ENCODE data around the gene EIF2AK3. TPM values are rescaled to one million over a fixed set of nuclear protein-coding genes. Genes with fewer than 3 reads are reported as not detected.

EIF2AK3 gene
- total RNA-seq, 1 donor from 2014 or later, result 27.1 TPM

DNA sequence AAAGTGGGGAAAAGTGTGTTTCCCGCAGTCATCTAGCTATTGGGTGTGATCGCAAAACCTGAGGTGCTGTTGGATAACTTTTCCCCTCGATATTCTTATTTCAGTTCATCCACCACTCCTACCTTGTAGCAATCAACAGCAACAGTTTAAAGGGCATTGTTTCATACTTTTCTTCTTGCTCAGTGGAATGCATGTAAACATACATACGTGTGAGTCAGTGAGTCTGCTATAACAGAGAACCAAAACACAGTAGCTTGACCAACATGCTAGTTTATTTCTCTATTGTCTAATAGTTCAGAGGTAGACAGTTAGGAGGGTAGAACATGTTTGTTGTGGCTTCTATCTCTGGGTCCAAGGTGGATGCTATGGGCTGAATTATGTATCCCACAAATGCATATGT lies 97.2 kb downstream of the EIF2AK3 start:
- Histone ChIP-seq H3K36me3 (ENCODE audit: insufficient read depth, low read length) (no peaks in the 10 kb centered on the region), H3K4me2 (ENCODE audit: low read length) (no peak overlapping the region), H3K9ac (ENCODE audit: low read length) (no peak overlapping the region), H3K27ac (ENCODE audit: low read depth, low read length) (no peak overlapping the region), H3K4me3 (ENCODE audit: insufficient read depth, low read depth, low read length) (no peak overlapping the region), H3K9me3 (ENCODE audit: insufficient read depth, low read depth, low read length) (peaks cover 3% of the 10 kb centered on the region), H4K20me1 (ENCODE audit: insufficient read depth, low read length) (no peaks in the 10 kb centered on the region), H3K4me1 (ENCODE audit: insufficient read depth, low read length) (no peaks in the 10 kb centered on the region), H3K79me2 (ENCODE audit: insufficient read depth, low read length) (no peaks in the 10 kb centered on the region), H3K27me3 (ENCODE audit: insufficient read depth, low read length) (no peaks in the 10 kb centered on the region), H2AFZ (ENCODE audit: low read depth, low read length) (no peak overlapping the region)
- Mint-ChIP-seq H3K36me3 (ENCODE audit: low read depth, unreplicated experiment) (no peaks in the 10 kb centered on the region), H3K4me1 (ENCODE audit: low read depth, unreplicated experiment) (no peaks in the 10 kb centered on the region), H3K9me3 (ENCODE audit: unreplicated experiment) (no peaks in the 10 kb centered on the region), H3K27ac (ENCODE audit: unreplicated experiment) (no peak overlapping the region), H3K4me3 (ENCODE audit: unreplicated experiment) (no peak overlapping the region), H3K27me3 (ENCODE audit: low read depth, unreplicated experiment) (peaks cover 5% of the 10 kb centered on the region)
- no peak for FAIRE-seq
- TF ChIP-seq CTCF (IDR thresholded peaks at IDR 0.05; ENCODE audit: insufficient read depth, low read depth, low read length), result no peak
- TF ChIP-seq EZH2 (IDR thresholded peaks at IDR 0.05; ENCODE audit: insufficient read depth, low read length), result no peak
- no peak for DNase-seq (ENCODE audit: low read depth)

DNA sequence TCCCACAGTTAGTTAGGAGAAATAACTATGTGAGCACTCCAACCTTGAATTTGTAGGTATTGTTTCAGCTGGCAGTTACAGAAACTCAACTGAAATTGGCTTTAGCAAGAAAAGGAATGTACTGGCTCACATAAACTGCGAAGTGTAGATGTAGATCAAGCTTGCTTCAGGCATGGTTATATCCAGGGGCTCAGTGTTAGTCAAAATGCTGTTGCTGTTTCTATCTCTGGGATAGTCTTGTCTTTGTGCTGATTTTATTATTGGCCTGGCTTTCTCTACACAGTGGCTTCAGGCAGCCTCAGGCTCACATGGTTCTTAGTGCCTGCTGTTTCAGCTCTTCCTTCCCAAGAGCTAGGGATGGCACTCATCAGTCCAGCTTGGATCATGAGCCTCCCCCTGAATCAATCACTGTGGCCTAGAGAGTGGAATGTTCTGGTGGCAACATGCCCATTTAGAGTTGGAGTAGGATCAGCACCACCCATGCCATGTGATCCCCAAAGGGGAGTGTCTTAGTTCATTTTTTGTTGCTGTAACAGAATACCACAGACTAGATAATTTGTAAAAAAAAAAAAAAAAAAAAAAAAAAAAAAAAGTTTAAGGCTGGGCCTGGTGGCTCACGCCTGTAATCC lies 105.7 kb downstream of the EIF2AK3 start:
- Mint-ChIP-seq H3K27ac (ENCODE audit: unreplicated experiment) (no peak overlapping the region), H3K9me3 (ENCODE audit: unreplicated experiment) (no peaks in the 10 kb centered on the region), H3K27me3 (ENCODE audit: low read depth, unreplicated experiment) (peaks cover 14% of the 10 kb centered on the region), H3K4me1 (ENCODE audit: low read depth, unreplicated experiment) (no peaks in the 10 kb centered on the region), H3K36me3 (ENCODE audit: low read depth, unreplicated experiment) (no peaks in the 10 kb centered on the region), H3K4me3 (ENCODE audit: unreplicated experiment) (no peak overlapping the region)
- no peaks in the 10 kb centered on the region for H3K27me3 ChIP-seq (ENCODE audit: insufficient read depth, low read length)
- H3K36me3 ChIP-seq (ENCODE audit: insufficient read depth, low read length), result no peaks in the 10 kb centered on the region
- no peak overlapping the region for H3K27ac ChIP-seq (ENCODE audit: low read depth, low read length)
- H3K79me2 ChIP-seq (ENCODE audit: insufficient read depth, low read length), result no peaks in the 10 kb centered on the region
- no peaks in the 10 kb centered on the region for H3K4me1 ChIP-seq (ENCODE audit: insufficient read depth, low read length)
- no peak overlapping the region for H3K4me3 ChIP-seq (ENCODE audit: insufficient read depth, low read depth, low read length)
- no peak for DNase-seq (ENCODE audit: low read depth)
- no peak for TF ChIP-seq EZH2 (IDR thresholded peaks at IDR 0.05; ENCODE audit: insufficient read depth, low read length)
- no peaks in the 10 kb centered on the region for H3K9me3 ChIP-seq (ENCODE audit: insufficient read depth, low read depth, low read length)
- no peak for FAIRE-seq
- H2AFZ ChIP-seq (ENCODE audit: low read depth, low read length), result no peak overlapping the region
- H3K4me2 ChIP-seq (ENCODE audit: low read length), result no peak overlapping the region
- H4K20me1 ChIP-seq (ENCODE audit: insufficient read depth, low read length), result no peaks in the 10 kb centered on the region
- no peak overlapping the region for H3K9ac ChIP-seq (ENCODE audit: low read length)

DNA sequence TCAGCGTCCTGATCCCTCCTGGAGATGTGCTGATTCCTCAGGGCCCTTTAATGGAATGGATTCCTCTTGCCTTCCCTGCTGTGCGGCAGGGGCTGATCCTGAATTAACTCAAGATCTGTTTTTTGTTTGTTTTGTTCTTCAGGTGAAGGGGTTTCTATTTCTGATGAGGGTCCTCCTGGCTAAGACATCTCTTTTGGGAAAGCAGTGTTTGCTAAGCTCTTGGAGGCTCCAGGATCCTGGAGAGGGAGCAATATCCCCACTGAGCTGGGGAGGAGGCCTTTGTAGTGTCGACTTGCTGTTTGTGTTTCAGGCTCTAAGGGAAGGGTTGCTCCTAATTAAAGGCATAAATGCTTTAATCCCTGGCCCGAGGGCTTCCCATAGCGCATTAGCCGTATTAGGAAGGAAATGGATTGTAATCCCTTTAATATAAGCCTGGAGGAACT lies 109.5 kb downstream of the EIF2AK3 start:
- Histone ChIP-seq H2AFZ (ENCODE audit: low read depth, low read length) (no peak overlapping the region), H3K9ac (ENCODE audit: low read length) (no peak overlapping the region), H3K79me2 (ENCODE audit: insufficient read depth, low read length) (no peaks in the 10 kb centered on the region), H3K27ac (ENCODE audit: low read depth, low read length) (no peak overlapping the region), H3K27me3 (ENCODE audit: insufficient read depth, low read length) (no peaks in the 10 kb centered on the region), H3K36me3 (ENCODE audit: insufficient read depth, low read length) (no peaks in the 10 kb centered on the region), H4K20me1 (ENCODE audit: insufficient read depth, low read length) (no peaks in the 10 kb centered on the region), H3K4me2 (ENCODE audit: low read length) (no peak overlapping the region), H3K4me1 (ENCODE audit: insufficient read depth, low read length) (no peaks in the 10 kb centered on the region), H3K9me3 (ENCODE audit: insufficient read depth, low read depth, low read length) (no peaks in the 10 kb centered on the region), H3K4me3 (ENCODE audit: insufficient read depth, low read depth, low read length) (no peak overlapping the region)
- peaks cover 12% of the 10 kb centered on the region for H3K27me3 Mint-ChIP-seq (ENCODE audit: low read depth, unreplicated experiment)
- H3K4me1 Mint-ChIP-seq (ENCODE audit: low read depth, unreplicated experiment), result no peaks in the 10 kb centered on the region
- no peaks in the 10 kb centered on the region for H3K9me3 Mint-ChIP-seq (ENCODE audit: unreplicated experiment)
- FAIRE-seq (no peak), DNase-seq (ENCODE audit: low read depth) (no peak)
- TF ChIP-seq EZH2 (IDR thresholded peaks at IDR 0.05; ENCODE audit: insufficient read depth, low read length), result no peak
- TF ChIP-seq CTCF (IDR thresholded peaks at IDR 0.05; ENCODE audit: insufficient read depth, low read depth, low read length), result no peak
- H3K4me3 Mint-ChIP-seq (ENCODE audit: unreplicated experiment), result no peak overlapping the region
- H3K36me3 Mint-ChIP-seq (ENCODE audit: low read depth, unreplicated experiment), result no peaks in the 10 kb centered on the region
- no peak overlapping the region for H3K27ac Mint-ChIP-seq (ENCODE audit: unreplicated experiment)

Other genes with a start within 250 kb of the EIF2AK3 start
- gene FOXI3, start 174.8 kb downstream of the EIF2AK3 start, total RNA-seq, result 0.60 and 2.3 TPM in 2 replicates
- 11.4 and 13.3 TPM in 2 replicates for gene RPIA, start 64.2 kb upstream of the EIF2AK3 start, total RNA-seq

All from astrocyte (in vitro differentiated cells and primary cell).